HEK293 (cell line): ENCODE results near the gene PPDPF.

ENCODE experiments used
- CTCF ChIA-PET: fragments of 350-600 bp; formaldehyde crosslinking; extraction: SDS; loops from one replicate; lab custom pipeline; 2021; ENCODE audit warnings: antibody characterized with exemption; lab: Yijun Ruan, JAX
- POLR2A ChIA-PET: fragments of 300-600 bp; formaldehyde crosslinking; extraction: SDS; loops from one replicate; lab custom pipeline; 2020; ENCODE audit warnings: antibody characterized with exemption, inconsistent platforms; lab: Yijun Ruan, JAX
- H3K27ac ChIP-seq: fragments of 200-500 bp; sonication (Bioruptor generic); 2 replicates; pipeline ENCODE4 v1.5.1; 2014; ENCODE audit warnings: low read depth, low read length, control low read depth, inconsistent platforms; ENCODE audit errors: extremely low read depth
- H3K36me3 ChIP-seq, 2 experiments: fragments of 200-500 bp in 1 of 2; sonication (Bioruptor generic) in 1 of 2; 1 replicate in 1 of 2; 2 replicates in 1 of 2; pipeline ENCODE4 v1.5.1; 2014 to 2017; ENCODE audit warnings: inconsistent platforms in 2 of 2, low read length in 2 of 2; ENCODE audit not compliant: control insufficient read depth in 2 of 2, insufficient read depth in 1 of 2
- H3K4me1 ChIP-seq: fragments of 200-500 bp; sonication (Bioruptor generic); 2 replicates; pipeline ENCODE4 v1.5.1; 2014; ENCODE audit warnings: mild to moderate bottlenecking, low read length, inconsistent platforms; ENCODE audit not compliant: control insufficient read depth, insufficient read depth
- H3K4me3 ChIP-seq: 2 replicates; pipeline ENCODE4 v1.5.1; 2011; ENCODE audit warnings: low read depth, mild to moderate bottlenecking, control low read depth, low read length, moderate library complexity
- H3K9me3 ChIP-seq: fragments of 200-500 bp; sonication (Bioruptor generic); 2 replicates; pipeline ENCODE4 v1.5.1; 2014; ENCODE audit warnings: low read depth, low read length, inconsistent platforms; ENCODE audit not compliant: control insufficient read depth, insufficient read depth
- PRDM10 ChIP-seq: fragments of 450-650 bp; formaldehyde crosslinking; IDR thresholded peaks from 2 replicates; pipeline ENCODE4 v1.5.1; 2016; ENCODE audit warnings: missing biosample characterization, missing genetic modification characterization
- ZBTB10 ChIP-seq: fragments of 450-650 bp; formaldehyde crosslinking; IDR thresholded peaks from 2 replicates; pipeline ENCODE4 v1.5.1; 2016; ENCODE audit warnings: missing biosample characterization, missing genetic modification characterization
- ZBTB8A ChIP-seq: fragments of 450-650 bp; formaldehyde crosslinking; IDR thresholded peaks from 2 replicates; pipeline ENCODE4 v1.5.1; 2016; ENCODE audit warnings: missing biosample characterization, missing genetic modification characterization
- ZIC2 ChIP-seq: fragments of 450-650 bp; formaldehyde crosslinking; IDR thresholded peaks from 2 replicates; pipeline ENCODE4 v1.5.1; 2016; ENCODE audit warnings: missing biosample characterization, missing genetic modification characterization
- ZNF184 ChIP-seq: fragments of 450-650 bp; IDR thresholded peaks from 2 replicates; pipeline ENCODE4 v1.5.1; 2018; ENCODE audit warnings: missing biosample characterization, mild to moderate bottlenecking, missing genetic modification characterization
- ZNF2 ChIP-seq: fragments of 450-650 bp; formaldehyde crosslinking; IDR thresholded peaks from 2 replicates; pipeline ENCODE4 v1.5.1; 2016; ENCODE audit warnings: missing biosample characterization, missing genetic modification characterization
- ZNF37A ChIP-seq: fragments of 450-650 bp; IDR thresholded peaks from 2 replicates; pipeline ENCODE4 v1.5.1; 2018; ENCODE audit warnings: missing biosample characterization, missing genetic modification characterization
- ZNF521 ChIP-seq: fragments of 450-650 bp; formaldehyde crosslinking; IDR thresholded peaks from 2 replicates; pipeline ENCODE4 v1.5.1; 2017; ENCODE audit warnings: missing biosample characterization, mild to moderate bottlenecking, missing genetic modification characterization
- ZNF600 ChIP-seq: fragments of 450-650 bp; formaldehyde crosslinking; IDR thresholded peaks from 2 replicates; pipeline ENCODE4 v1.5.1; 2016; ENCODE audit warnings: missing biosample characterization, missing genetic modification characterization
- ZNF664 ChIP-seq: fragments of 450-650 bp; formaldehyde crosslinking; IDR thresholded peaks from 2 replicates; pipeline ENCODE4 v1.5.1; 2016; ENCODE audit warnings: missing biosample characterization, missing genetic modification characterization
- ZNF837 ChIP-seq: fragments of 450-650 bp; formaldehyde crosslinking; IDR thresholded peaks from 2 replicates; pipeline ENCODE4 v1.5.1; 2016; ENCODE audit warnings: missing biosample characterization, missing genetic modification characterization
- TF ChIP-seq, protein P1 (sequence below): fragments of 450-650 bp; formaldehyde crosslinking; IDR thresholded peaks from 2 replicates; pipeline ENCODE4 v1.5.1; 2016; ENCODE audit warnings: missing biosample characterization, missing genetic modification characterization
- TF ChIP-seq, protein P2 (sequence below): fragments of 450-650 bp; formaldehyde crosslinking; IDR thresholded peaks from 2 replicates; pipeline ENCODE4 v1.5.1; 2016; ENCODE audit warnings: missing biosample characterization, missing genetic modification characterization
- TF ChIP-seq, protein P3 (sequence below): fragments of 450-650 bp; formaldehyde crosslinking; IDR thresholded peaks from 2 replicates; pipeline ENCODE4 v1.5.1; 2016; ENCODE audit warnings: missing biosample characterization, missing genetic modification characterization, low read depth
- TF ChIP-seq, protein P4 (sequence below): fragments of 450-650 bp; formaldehyde crosslinking; conservative IDR thresholded peaks from 2 replicates; pipeline ENCODE4 v1.5.1; 2016; ENCODE audit warnings: low read depth, missing biosample characterization, missing genetic modification characterization

PPDPF gene

GRCh38 chr20:63481503-63481902, 39.1 kb upstream of the PPDPF start:
- POLR2A ChIA-PET: no interaction called here
- Histone ChIP-seq H3K4me1 (peaks cover 6% of the 10 kb centered on the region), H3K9me3 (no peaks in the 10 kb centered on the region), H3K27ac (no peak overlapping the region), H3K4me3 (no peak overlapping the region), H3K36me3 (no peaks in the 10 kb centered on the region)
- TF ChIP-seq ZIC2 (tag by site-specific recombination) (0 out of 2 replicates have a peak, but pooled peaks have one; percentile 25), ZNF2 (no peak), ZBTB8A (tag by site-specific recombination) (no peak), ZNF600 (tag by site-specific recombination) (no peak), PRDM10 (tag by site-specific recombination) (no peak), ZNF521 (tag by site-specific recombination) (no peak), ZNF184 (tag by site-specific recombination) (no peak), ZBTB10 (peak; percentile 39; the same call in 1 of the 2 replicates), ZNF37A (no peak), ZNF837 (tag by site-specific recombination) (no peak), ZNF664 (no peak)
- TF ChIP-seq, protein P1, sequence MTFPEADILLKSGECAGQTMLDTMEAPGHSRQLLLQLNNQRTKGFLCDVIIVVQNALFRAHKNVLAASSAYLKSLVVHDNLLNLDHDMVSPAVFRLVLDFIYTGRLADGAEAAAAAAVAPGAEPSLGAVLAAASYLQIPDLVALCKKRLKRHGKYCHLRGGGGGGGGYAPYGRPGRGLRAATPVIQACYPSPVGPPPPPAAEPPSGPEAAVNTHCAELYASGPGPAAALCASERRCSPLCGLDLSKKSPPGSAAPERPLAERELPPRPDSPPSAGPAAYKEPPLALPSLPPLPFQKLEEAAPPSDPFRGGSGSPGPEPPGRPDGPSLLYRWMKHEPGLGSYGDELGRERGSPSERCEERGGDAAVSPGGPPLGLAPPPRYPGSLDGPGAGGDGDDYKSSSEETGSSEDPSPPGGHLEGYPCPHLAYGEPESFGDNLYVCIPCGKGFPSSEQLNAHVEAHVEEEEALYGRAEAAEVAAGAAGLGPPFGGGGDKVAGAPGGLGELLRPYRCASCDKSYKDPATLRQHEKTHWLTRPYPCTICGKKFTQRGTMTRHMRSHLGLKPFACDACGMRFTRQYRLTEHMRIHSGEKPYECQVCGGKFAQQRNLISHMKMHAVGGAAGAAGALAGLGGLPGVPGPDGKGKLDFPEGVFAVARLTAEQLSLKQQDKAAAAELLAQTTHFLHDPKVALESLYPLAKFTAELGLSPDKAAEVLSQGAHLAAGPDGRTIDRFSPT: peak; percentile 67
- TF ChIP-seq, protein P2, sequence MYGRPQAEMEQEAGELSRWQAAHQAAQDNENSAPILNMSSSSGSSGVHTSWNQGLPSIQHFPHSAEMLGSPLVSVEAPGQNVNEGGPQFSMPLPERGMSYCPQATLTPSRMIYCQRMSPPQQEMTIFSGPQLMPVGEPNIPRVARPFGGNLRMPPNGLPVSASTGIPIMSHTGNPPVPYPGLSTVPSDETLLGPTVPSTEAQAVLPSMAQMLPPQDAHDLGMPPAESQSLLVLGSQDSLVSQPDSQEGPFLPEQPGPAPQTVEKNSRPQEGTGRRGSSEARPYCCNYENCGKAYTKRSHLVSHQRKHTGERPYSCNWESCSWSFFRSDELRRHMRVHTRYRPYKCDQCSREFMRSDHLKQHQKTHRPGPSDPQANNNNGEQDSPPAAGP (tag by site-specific recombination): no peak
- TF ChIP-seq, protein P3, sequence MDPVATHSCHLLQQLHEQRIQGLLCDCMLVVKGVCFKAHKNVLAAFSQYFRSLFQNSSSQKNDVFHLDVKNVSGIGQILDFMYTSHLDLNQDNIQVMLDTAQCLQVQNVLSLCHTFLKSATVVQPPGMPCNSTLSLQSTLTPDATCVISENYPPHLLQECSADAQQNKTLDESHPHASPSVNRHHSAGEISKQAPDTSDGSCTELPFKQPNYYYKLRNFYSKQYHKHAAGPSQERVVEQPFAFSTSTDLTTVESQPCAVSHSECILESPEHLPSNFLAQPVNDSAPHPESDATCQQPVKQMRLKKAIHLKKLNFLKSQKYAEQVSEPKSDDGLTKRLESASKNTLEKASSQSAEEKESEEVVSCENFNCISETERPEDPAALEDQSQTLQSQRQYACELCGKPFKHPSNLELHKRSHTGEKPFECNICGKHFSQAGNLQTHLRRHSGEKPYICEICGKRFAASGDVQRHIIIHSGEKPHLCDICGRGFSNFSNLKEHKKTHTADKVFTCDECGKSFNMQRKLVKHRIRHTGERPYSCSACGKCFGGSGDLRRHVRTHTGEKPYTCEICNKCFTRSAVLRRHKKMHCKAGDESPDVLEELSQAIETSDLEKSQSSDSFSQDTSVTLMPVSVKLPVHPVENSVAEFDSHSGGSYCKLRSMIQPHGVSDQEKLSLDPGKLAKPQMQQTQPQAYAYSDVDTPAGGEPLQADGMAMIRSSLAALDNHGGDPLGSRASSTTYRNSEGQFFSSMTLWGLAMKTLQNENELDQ (tag by site-specific recombination): no peak
- TF ChIP-seq, protein P4, sequence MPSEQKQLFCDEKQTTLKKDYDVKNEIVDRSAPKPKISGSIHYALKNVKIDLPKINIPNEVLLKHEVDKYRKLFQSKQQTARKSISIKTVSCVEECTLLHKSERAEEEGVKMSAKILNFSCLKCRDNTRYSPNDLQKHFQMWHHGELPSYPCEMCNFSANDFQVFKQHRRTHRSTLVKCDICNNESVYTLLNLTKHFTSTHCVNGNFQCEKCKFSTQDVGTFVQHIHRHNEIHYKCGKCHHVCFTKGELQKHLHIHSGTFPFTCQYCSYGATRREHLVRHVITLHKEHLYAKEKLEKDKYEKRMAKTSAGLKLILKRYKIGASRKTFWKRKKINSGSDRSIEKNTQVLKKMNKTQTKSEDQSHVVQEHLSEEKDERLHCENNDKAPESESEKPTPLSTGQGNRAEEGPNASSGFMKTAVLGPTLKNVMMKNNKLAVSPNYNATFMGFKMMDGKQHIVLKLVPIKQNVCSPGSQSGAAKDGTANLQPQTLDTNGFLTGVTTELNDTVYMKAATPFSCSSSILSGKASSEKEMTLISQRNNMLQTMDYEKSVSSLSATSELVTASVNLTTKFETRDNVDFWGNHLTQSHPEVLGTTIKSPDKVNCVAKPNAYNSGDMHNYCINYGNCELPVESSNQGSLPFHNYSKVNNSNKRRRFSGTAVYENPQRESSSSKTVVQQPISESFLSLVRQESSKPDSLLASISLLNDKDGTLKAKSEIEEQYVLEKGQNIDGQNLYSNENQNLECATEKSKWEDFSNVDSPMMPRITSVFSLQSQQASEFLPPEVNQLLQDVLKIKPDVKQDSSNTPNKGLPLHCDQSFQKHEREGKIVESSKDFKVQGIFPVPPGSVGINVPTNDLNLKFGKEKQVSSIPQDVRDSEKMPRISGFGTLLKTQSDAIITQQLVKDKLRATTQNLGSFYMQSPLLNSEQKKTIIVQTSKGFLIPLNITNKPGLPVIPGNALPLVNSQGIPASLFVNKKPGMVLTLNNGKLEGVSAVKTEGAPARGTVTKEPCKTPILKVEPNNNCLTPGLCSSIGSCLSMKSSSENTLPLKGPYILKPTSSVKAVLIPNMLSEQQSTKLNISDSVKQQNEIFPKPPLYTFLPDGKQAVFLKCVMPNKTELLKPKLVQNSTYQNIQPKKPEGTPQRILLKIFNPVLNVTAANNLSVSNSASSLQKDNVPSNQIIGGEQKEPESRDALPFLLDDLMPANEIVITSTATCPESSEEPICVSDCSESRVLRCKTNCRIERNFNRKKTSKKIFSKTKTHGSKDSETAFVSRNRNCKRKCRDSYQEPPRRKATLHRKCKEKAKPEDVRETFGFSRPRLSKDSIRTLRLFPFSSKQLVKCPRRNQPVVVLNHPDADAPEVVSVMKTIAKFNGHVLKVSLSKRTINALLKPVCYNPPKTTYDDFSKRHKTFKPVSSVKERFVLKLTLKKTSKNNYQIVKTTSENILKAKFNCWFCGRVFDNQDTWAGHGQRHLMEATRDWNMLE (tag by site-specific recombination): no peak
- CTCF ChIA-PET: interaction anchor here (0.7 to 1.6 kb wide), 2 partner anchors 172 to 557 kb away, joined by 3 read pairs; no protein-coding TSS in a partner anchor
